Transverse colon (tissue), 4 donors: ENCODE measurements around the gene TNS3. TPM values are rescaled to one million over a fixed set of nuclear protein-coding genes. Genes with fewer than 3 reads are reported as not detected.

ENCODE experiments used
- DNase-seq: peaks from one replicate; pipeline ENCODE4 v3.0.0-alpha.2; 2019
- H3K27ac ChIP-seq, 4 donors: fragments of 200-600 bp; sonication (generic); 2 replicates each; pipeline ENCODE4 v1.5.1; 2016 to 2018; ENCODE audit warnings: inconsistent platforms in 4 of 4
- H3K27me3 ChIP-seq: fragments of 200-600 bp; sonication (generic); 2 replicates; pipeline ENCODE4 v1.5.1; 2017; ENCODE audit warnings: inconsistent platforms
- H3K36me3 ChIP-seq, 4 donors: fragments of 200-600 bp; sonication (generic); 2 replicates each; pipeline ENCODE4 v1.5.1; 2017 to 2019; ENCODE audit warnings: inconsistent platforms in 4 of 4
- H3K4me1 ChIP-seq, 4 donors: fragments of 200-600 bp; sonication (generic); 2 replicates each; pipeline ENCODE4 v1.5.1; 2017 to 2020; ENCODE audit warnings: inconsistent platforms in 4 of 4
- H3K4me3 ChIP-seq, 4 donors: fragments of 200-600 bp; sonication (generic); 1 replicate in 1 of 4; 2 replicates in 3 of 4; pipeline versions ENCODE4 v1.5.1 to v1.6.1; 2017 to 2019; ENCODE audit warnings: inconsistent platforms in 4 of 4
- H3K9me3 ChIP-seq, 2 donors: fragments of 200-600 bp; sonication (generic); 2 replicates each; pipeline ENCODE4 v1.5.1; 2017 to 2019; ENCODE audit warnings: inconsistent platforms in 2 of 2
- EP300 ChIP-seq: sonication (generic); formaldehyde crosslinking; IDR thresholded peaks from one replicate; pipeline ENCODE4 v1.6.1; 2017; ENCODE audit warnings: antibody characterized with exemption, low read depth
- POLR2A ChIP-seq: fragments of 450-650 bp; IDR thresholded peaks from one replicate; pipeline ENCODE4 v1.6.1; 2016; ENCODE audit warnings: antibody characterized with exemption, mild to moderate bottlenecking, moderate library complexity
- POLR2AphosphoS5 ChIP-seq, 3 donors: sonication (generic); formaldehyde crosslinking; IDR thresholded peaks; one replicate each; pipeline ENCODE4 v1.6.1; 2016; ENCODE audit warnings: antibody characterized with exemption in 3 of 3
- WGBS, 2 donors: methylation state at CpG; one replicate each; pipeline ENCODE4 v1.1.5; 2018; ENCODE audit warnings: low coverage in 1 of 2; 5-methylcytosine and 5-hydroxymethylcytosine counted together
- in situ Hi-C, 4 donors: fragments of 200-750 bp; cut with MboI; loops; one replicate each; pipeline versions ENCODE4 v1.15.0 to v1.15.1; 2017; ENCODE audit warnings: low sequenced_read_pairs in 3 of 4, low pct_ligation_motif_present in 1 of 4, low pct_unique_long_range_greater_than_20kb in 1 of 4
- intact Hi-C: fragments of 100-400 bp; cut with DNase I; formaldehyde crosslinking; loops from one replicate; pipeline ENCODE4 v1.15.1; 2023; ENCODE audit warnings: low total_unique reads
- total RNA-seq, 4 donors: library from RNA; depleted of rRNA; stranded (reverse); fragments of >200 nt; gene quantifications; one replicate each; pipeline ENCODE4 v1.1.0, GENCODE V29; 2016
- TF ChIP-seq, protein P1 (sequence below), 5 experiments: fragments of 200-600 bp in 3 of 5; fragments of 450-650 bp in 2 of 5; sonication (generic) in 3 of 5; IDR thresholded peaks; 1 replicate in 2 of 5; 2 replicates in 3 of 5; pipeline ENCODE4 v1.5.1; 2016 to 2017; ENCODE audit warnings: antibody characterized with exemption in 5 of 5, inconsistent platforms in 3 of 5, mild to moderate bottlenecking in 2 of 5, moderate library complexity in 1 of 5

Gene TNS3
- total RNA-seq, 4 donors from 2014 or later = 58.5 to 104 (median 72.7) TPM

DNA sequence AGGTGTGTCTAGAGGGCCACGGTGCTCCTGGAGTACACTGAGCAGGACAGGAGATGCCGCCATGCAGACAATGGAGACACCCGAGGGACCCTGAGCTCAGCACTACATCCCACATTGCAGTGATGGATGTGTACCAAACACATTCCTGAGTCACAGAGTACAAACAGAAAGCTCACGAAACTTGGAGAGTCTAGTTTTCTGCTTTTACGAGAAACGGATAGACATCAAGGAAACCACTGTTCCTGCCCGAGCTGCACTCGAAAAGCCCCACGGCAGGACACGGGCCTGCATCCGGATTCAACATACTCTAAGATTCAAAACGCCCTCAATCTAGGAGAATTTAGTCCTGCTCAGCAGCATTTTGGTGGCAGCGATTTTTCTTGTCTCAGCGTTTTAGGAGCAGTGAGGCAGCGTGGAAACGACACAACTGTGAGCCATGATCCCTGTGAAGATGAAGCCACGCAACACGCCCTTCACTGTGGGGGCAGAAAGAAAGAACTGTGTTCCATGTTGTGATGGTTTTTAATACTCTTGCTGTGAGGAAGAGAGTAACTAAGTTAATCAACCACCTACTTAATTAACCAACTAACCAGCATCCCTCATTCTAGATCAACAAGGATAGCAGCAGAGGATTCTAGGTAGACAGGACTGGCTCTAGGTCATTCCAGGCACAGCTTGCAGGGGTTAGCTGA, 3.2 kb downstream of the TNS3 start:
- in situ Hi-C loops = loop anchor here in 2 of 4 donors (25.0 kb wide), 2 partner anchors 116 to 234 kb away; no protein-coding TSS in a partner anchor
- H3K9me3 ChIP-seq = no peaks in the 10 kb centered on the region
- H3K4me1 ChIP-seq = peaks cover 30 to 84% (median 58%) of the 10 kb centered on the region in 4 donors
- intact Hi-C loops = no loop called here
- 61 to 67% methylated on average over 3 to 18 of the region's 18 CpGs for WGBS, 2 donors
- peak overlapping the region; percentile 82 to 93 (median 90) for H3K27ac ChIP-seq
- TF ChIP-seq POLR2A (no peak), POLR2AphosphoS5 (IDR thresholded peaks at IDR 0.05) (peak in 1 of 3 donors; percentile 5)
- H3K4me3 ChIP-seq = no peak overlapping the region
- H3K27me3 ChIP-seq = no peaks in the 10 kb centered on the region
- DNase-seq = no peak
- no peaks in the 10 kb centered on the region for H3K36me3 ChIP-seq

DNA sequence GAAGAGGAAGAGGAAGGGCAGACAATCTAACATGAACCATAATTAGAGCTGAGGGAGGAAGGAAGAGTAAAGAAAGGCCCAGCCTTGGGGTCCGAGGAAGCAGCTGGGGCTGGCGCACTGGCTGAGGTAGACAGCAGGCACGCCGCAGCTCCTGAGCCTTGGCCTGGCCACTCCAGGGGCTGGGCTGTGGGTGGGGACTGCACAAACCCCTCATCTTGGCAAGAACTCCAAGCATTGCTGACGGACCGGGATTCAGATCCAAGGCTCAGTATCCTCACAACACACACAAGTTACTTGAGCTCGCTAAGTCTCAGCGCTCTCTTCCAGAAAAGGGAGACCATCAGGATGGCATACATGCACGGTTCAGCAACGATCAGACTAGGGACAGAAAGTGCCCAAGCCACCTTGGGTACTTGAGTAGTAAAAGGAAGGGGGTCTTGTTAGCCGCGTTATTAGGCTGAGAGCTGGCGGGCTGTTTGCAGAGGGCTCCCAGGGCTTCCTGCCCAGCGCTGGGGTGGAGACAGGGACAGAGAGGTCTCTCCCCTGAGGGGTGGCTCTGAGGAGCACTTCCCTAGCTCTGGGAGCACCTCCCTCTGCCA, 4.5 kb downstream of the TNS3 start:
- WGBS, 2 donors = 50 to 75% methylated on average over 2 to 14 of the region's 14 CpGs
- Histone ChIP-seq H3K27me3 (no peaks in the 10 kb centered on the region), H3K4me1 (peaks cover 41 to 88% (median 69%) of the 10 kb centered on the region in 4 donors), H3K27ac (peak overlapping the region; percentile 82 to 93 (median 90)), H3K4me3 (no peak overlapping the region), H3K9me3 (no peaks in the 10 kb centered on the region), H3K36me3 (no peaks in the 10 kb centered on the region)
- no peak for DNase-seq
- no peak for TF ChIP-seq EP300
- TF ChIP-seq, protein P1, sequence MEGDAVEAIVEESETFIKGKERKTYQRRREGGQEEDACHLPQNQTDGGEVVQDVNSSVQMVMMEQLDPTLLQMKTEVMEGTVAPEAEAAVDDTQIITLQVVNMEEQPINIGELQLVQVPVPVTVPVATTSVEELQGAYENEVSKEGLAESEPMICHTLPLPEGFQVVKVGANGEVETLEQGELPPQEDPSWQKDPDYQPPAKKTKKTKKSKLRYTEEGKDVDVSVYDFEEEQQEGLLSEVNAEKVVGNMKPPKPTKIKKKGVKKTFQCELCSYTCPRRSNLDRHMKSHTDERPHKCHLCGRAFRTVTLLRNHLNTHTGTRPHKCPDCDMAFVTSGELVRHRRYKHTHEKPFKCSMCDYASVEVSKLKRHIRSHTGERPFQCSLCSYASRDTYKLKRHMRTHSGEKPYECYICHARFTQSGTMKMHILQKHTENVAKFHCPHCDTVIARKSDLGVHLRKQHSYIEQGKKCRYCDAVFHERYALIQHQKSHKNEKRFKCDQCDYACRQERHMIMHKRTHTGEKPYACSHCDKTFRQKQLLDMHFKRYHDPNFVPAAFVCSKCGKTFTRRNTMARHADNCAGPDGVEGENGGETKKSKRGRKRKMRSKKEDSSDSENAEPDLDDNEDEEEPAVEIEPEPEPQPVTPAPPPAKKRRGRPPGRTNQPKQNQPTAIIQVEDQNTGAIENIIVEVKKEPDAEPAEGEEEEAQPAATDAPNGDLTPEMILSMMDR (IDR thresholded peaks at IDR 0.05) = no peak
- no peak for TF ChIP-seq POLR2A
- no peak for TF ChIP-seq POLR2AphosphoS5 (IDR thresholded peaks at IDR 0.05)
- in situ Hi-C loops = loop anchor here in 2 of 4 donors (25.0 kb wide), 2 partner anchors 115 to 235 kb away; no protein-coding TSS in a partner anchor
- intact Hi-C loops = no loop called here

DNA sequence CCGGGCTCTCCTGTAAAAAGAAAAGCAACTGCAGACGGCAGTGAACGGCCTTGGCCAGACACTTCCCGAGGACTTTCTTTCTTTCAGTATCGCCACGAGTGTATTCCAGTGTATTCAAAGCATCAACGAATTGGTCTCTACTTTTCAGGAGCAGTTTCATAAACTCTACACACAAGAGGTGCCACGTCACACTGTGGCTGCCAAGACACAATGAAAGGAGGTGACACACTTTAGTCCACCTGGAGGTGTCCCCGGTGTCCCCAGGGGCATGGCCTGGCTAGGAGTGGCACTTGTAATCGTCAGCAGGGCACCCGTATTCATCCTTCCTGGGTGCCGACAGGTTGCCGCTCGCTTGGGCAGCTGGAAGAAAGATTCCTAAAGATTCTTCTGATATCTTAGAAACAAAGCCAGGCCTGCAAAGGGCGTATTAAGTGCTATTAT, 5.0 kb downstream of the TNS3 start:
- DNase-seq = peak; percentile 35
- intact Hi-C loops (no loop called here), in situ Hi-C loops (loop anchor here in 2 of 4 donors (25.0 kb wide), 2 partner anchors 115 to 235 kb away; no protein-coding TSS in a partner anchor)
- 36 to 44% methylated on average over 2 to 15 of the region's 15 CpGs for WGBS, 2 donors
- TF ChIP-seq POLR2A = no peak
- TF ChIP-seq POLR2AphosphoS5 (IDR thresholded peaks at IDR 0.05) = peak in 1 of 3 donors; percentile 1
- Histone ChIP-seq H3K4me3 (no peak overlapping the region), H3K27ac (peak overlapping the region; percentile 82 to 93 (median 90)), H3K9me3 (no peaks in the 10 kb centered on the region), H3K27me3 (no peaks in the 10 kb centered on the region), H3K4me1 (peaks cover 43 to 90% (median 71%) of the 10 kb centered on the region in 4 donors), H3K36me3 (no peaks in the 10 kb centered on the region)

DNA sequence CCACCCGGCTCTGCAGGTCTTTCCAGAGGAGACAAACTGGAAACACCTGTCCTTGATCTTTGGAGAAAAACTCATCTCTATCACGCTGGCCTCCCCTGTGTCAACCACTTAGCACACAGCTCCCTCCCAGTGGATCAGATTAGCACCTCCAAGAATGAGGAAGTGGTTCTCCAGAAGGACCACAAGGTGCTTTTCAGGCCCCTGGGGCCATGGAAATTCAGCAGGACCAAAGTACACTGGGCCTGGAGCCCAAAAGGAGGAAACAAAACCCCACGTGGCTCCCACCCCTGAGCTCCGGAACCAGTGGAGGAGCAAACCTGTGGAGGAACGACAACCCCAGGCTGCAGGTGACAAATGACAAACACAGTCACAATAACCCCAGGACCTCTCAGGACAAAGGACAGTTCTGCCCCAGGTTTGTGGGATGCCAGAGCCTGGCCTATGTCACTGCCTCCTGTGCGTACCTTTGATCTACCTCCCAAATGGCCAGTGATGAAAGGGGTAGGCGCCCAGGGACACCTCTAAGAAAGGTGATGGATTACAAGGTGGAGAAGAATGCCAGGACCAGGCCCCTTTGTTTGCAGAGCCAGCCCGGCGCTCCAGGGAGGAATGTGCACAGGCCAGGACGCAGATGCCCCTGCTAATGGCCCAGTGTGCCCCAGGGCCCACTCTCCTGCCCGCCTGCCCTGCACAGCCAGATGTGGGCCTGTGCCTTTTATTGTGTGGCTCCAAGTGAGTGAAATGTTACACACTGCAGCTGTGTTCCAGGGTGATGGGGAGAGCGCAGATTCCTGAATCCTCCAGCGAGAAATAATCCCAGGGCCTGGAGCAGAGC, 5.7 kb downstream of the TNS3 start:
- DNase-seq = peak; percentile 78
- WGBS, 2 donors = 46 to 80% methylated on average over 2 to 13 of the region's 13 CpGs
- Histone ChIP-seq H3K4me1 (peaks cover 49 to 95% (median 77%) of the 10 kb centered on the region in 4 donors), H3K27ac (peak overlapping the region; percentile 82 to 93 (median 90)), H3K36me3 (no peaks in the 10 kb centered on the region), H3K9me3 (no peaks in the 10 kb centered on the region), H3K27me3 (no peaks in the 10 kb centered on the region), H3K4me3 (no peak overlapping the region)
- intact Hi-C loops = no loop called here
- TF ChIP-seq EP300 = no peak
- TF ChIP-seq, protein P1 (IDR thresholded peaks at IDR 0.05) = peak in 1 of 5 experiments; percentile 15
- TF ChIP-seq POLR2A = no peak
- peak in 1 of 3 donors; percentile 9 for TF ChIP-seq POLR2AphosphoS5 (IDR thresholded peaks at IDR 0.05)
- in situ Hi-C loops = loop anchor here in 2 of 4 donors (25.0 kb wide), 2 partner anchors 114 to 236 kb away; no protein-coding TSS in a partner anchor
